Measurements from ENCODE around the gene AHRR.

Gene AHRR

DNA sequence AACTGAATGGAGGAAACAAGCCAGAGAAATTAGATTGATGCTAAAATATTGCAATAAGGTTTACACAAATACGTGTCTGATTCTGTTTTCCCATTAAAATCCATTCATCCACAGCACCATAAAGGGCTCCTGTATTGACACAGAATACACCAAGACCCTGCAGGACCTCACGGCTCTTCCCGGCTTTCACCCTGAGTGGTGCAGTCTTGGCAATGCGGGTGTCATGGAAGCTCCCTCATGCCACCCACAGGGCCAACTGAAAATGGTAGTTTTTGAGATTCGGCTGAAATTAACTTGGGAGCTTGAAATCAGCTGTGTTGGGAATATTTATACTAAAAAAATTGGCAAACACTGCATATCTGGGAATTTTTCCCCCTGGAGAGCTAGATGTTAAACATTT lies 104.2 kb downstream of the AHRR start:
- Histone ChIP-seq H3K9me3 (ENCODE audit: control insufficient read depth, low read length) (no peaks in the 10 kb centered on the region), H3K27me3 (ENCODE audit: control insufficient read depth, insufficient read depth, low read length) (no peaks in the 10 kb centered on the region), H3K4me3 (ENCODE audit: low read length) (no peak overlapping the region), H3K9ac (ENCODE audit: low read length) (no peak overlapping the region), H3K36me3 (ENCODE audit: control insufficient read depth, insufficient read depth, low read length) (no peaks in the 10 kb centered on the region), H3K4me1 (ENCODE audit: control insufficient read depth, insufficient read depth, low read length) (peaks cover 5% of the 10 kb centered on the region)

DNA sequence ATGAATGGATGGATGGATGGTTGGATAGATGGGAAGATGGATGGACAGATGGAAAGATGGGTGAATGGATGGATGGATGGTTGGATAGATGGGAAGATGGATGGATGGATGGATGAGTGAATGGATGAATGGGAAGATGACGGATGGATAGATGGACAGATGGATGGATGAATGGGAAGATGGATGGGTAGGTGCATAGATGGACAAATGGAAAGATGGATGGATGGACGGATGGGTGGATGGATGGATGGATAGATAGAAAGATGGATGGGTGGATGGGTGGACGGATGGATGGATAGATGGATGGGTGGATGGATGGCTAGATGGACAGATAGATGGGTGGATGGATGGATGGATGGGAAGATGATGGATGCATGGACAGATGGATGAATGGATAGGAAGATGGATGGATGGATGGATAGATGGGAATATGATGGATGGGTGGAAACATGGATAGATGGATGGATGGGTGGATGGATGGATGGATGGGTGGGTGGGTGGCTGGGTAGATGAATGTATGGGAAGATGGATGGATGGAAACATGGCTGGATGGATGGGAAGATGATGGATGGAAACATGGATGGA lies 105.0 kb downstream of the AHRR start:
- Histone ChIP-seq H3K4me3 (ENCODE audit: low read length) (no peak overlapping the region), H3K9me3 (ENCODE audit: control insufficient read depth, low read length) (no peaks in the 10 kb centered on the region), H3K36me3 (ENCODE audit: control insufficient read depth, insufficient read depth, low read length) (no peaks in the 10 kb centered on the region), H3K9ac (ENCODE audit: low read length) (no peak overlapping the region), H3K4me1 (ENCODE audit: control insufficient read depth, insufficient read depth, low read length) (peaks cover 12% of the 10 kb centered on the region), H3K27me3 (ENCODE audit: control insufficient read depth, insufficient read depth, low read length) (no peaks in the 10 kb centered on the region)

DNA sequence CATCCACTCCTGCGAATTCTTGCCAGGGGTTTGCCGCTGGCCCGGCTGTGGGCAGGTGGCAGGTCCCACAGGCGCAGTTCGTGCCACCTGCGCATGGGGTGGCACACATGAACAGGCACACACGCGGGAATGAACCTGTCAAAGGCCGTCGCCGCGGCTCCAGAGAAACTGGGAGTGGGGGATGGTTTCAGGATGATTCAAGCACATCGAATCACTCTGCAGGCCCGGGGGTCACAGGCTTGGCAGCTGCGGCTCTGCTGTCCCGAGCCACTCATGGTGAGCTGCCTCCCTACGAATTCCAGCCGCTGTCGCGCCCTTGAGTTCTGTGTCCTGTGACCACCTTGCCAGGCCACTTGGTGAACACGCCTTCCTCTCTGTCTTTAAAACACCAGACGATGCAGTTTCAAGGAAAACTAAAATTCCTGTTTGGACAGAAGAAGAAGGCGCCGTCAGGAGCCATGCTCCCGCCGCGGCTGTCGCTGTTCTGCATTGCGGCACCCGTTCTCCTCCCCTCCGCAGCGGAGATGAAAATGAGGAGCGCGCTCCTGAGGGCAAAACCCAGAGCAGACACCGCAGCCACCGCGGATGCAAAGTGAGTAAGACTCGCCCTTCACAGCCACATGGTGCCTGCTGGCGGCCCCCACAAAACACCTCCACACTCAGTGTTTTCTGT lies 106.0 kb downstream of the AHRR start:
- Histone ChIP-seq H3K9me3 (ENCODE audit: control insufficient read depth, low read length) (no peaks in the 10 kb centered on the region), H3K27me3 (ENCODE audit: control insufficient read depth, insufficient read depth, low read length) (no peaks in the 10 kb centered on the region), H3K36me3 (ENCODE audit: control insufficient read depth, insufficient read depth, low read length) (no peaks in the 10 kb centered on the region), H3K4me3 (ENCODE audit: low read length) (no peak overlapping the region), H3K9ac (ENCODE audit: low read length) (no peak overlapping the region), H3K4me1 (ENCODE audit: control insufficient read depth, insufficient read depth, low read length) (peaks cover 12% of the 10 kb centered on the region)

DNA sequence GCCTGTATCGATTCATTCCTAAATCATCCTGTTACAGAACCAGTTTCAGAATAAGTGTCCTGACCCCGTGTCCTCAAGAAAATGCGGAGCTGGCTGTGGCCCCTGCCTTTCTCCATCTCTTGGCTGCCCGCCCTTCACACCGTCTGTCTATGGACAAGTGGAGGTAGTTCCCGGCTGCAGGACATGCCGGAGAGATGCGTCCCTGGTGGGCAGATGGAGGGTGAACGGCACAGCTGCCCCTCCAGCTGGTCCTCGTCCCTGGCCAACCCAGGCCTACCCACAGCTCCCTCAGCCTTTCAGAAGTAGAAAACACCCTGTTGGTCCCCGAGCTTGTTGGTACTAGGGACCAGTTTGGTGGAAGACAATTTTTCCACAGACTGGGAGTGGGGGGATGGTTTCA lies 106.7 kb downstream of the AHRR start:
- Histone ChIP-seq H3K27me3 (ENCODE audit: control insufficient read depth, insufficient read depth, low read length) (no peaks in the 10 kb centered on the region), H3K9ac (ENCODE audit: low read length) (no peak overlapping the region), H3K4me1 (ENCODE audit: control insufficient read depth, insufficient read depth, low read length) (peaks cover 12% of the 10 kb centered on the region), H3K4me3 (ENCODE audit: low read length) (no peak overlapping the region), H3K36me3 (ENCODE audit: control insufficient read depth, insufficient read depth, low read length) (no peaks in the 10 kb centered on the region), H3K9me3 (ENCODE audit: control insufficient read depth, low read length) (no peaks in the 10 kb centered on the region)

DNA sequence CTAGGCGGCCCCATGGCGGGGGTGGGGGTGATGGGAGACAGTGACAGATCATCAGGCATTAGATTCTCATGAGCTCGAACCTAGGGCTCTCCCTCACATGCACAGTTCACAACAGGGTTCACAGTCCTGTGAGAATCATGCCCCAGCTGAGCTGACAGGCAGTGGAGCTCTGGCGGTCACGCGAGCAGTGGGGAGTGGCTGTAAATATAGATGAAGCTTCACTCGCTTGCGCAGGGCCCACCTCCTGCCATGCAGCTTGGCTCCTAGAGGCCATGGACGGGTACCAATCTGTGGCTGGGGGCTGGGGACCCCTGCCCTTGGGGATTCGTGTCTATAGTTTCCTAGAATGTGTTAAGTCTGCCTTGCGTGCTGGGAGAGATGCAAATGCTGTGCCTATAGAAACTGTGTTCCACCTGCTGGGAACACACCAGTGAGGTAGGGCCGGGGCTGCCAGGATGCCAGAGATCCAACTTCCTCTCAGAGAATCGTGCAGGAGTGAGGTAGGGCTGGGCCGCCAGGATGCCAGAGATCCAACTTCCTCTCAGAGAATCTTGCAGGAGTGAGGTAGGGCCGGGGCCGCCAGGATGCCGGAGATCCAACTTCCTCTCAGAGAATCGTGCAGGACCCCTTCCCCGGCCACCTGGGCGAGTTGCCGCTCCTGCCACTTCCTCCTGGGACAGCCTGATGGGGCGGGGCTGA lies 107.4 kb downstream of the AHRR start:
- Histone ChIP-seq H3K9me3 (ENCODE audit: control insufficient read depth, low read length) (no peaks in the 10 kb centered on the region), H3K27me3 (ENCODE audit: control insufficient read depth, insufficient read depth, low read length) (no peaks in the 10 kb centered on the region), H3K36me3 (ENCODE audit: control insufficient read depth, insufficient read depth, low read length) (no peaks in the 10 kb centered on the region), H3K9ac (ENCODE audit: low read length) (no peak overlapping the region), H3K4me1 (ENCODE audit: control insufficient read depth, insufficient read depth, low read length) (peaks cover 12% of the 10 kb centered on the region), H3K4me3 (ENCODE audit: low read length) (no peak overlapping the region)

DNA sequence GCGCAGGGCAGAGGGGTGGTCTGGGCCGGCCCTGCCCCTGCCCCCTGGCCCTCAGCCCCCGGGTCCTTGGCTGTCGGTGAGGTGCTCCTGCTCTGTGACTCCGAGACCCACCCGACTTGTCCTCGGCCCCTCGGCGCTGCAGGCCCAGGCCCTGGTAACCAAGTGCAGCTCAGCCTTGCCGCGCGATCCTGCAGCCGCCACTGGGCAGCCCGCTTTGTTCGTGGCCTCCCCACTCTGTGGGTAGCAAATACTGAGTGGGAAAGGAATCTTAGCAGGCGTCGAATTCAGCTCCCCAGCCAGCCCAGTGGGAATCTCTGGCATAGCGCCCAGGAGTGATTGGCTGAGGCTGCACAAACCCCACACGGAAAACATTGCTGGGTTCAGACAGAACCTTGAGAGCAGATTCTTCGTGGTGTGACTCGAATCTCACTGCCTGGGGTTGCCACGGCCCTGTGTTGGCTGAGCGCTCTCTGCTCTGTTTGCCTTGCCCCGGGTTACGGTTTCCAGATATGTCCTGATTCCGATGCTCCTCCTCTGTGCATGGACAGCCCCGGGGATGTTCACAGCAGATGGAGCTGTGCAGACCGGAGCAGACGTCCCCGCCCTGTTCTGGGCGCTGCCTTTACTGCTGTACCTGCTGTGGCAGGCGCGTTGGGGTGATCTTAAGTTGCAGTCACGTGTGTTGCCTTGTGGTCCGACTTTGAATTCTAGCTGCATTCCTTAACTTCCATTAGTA lies 108.1 kb downstream of the AHRR start:
- Histone ChIP-seq H3K4me1 (ENCODE audit: control insufficient read depth, insufficient read depth, low read length) (peaks cover 12% of the 10 kb centered on the region), H3K36me3 (ENCODE audit: control insufficient read depth, insufficient read depth, low read length) (no peaks in the 10 kb centered on the region), H3K9ac (ENCODE audit: low read length) (no peak overlapping the region), H3K9me3 (ENCODE audit: control insufficient read depth, low read length) (no peaks in the 10 kb centered on the region), H3K27me3 (ENCODE audit: control insufficient read depth, insufficient read depth, low read length) (no peaks in the 10 kb centered on the region), H3K4me3 (ENCODE audit: low read length) (no peak overlapping the region)

DNA sequence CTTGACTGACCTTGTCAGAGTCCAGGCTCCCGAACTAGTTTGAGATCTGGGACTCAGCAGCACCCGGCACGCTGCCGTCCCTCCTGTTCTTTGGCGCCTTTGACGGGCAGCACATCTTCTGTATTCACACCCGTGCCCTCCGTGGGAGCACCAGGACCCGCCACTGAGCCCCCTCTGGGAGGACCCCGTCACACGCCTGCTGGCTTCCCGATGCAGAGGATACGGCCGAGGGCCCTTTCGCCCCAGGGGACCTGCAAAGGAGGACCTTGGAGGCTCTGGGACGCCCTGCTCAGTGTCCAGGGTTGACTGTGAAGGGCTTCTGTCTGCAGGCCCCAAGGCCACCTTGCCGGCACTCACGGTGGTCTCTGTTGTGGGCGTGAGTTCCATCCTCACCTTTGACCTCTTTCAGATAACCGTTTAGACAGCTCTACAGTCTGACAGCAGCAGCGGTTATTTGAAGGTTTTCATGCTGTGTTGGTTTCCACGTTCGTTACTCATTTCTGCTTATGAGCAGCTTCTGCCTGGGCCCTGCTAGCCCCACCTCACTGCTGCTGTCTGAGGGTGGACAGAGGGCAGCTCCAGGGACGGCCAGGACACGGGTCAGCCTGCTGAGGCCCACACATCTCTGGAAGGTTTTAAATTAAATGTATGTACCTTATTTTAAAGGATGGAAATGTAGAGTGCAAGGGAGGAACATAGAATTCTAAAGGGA lies 108.9 kb downstream of the AHRR start:
- no peak overlapping the region for H3K4me3 ChIP-seq (ENCODE audit: low read length)
- no peaks in the 10 kb centered on the region for H3K27me3 ChIP-seq (ENCODE audit: control insufficient read depth, insufficient read depth, low read length)
- no peaks in the 10 kb centered on the region for H3K9me3 ChIP-seq (ENCODE audit: control insufficient read depth, low read length)
- peaks cover 12% of the 10 kb centered on the region for H3K4me1 ChIP-seq (ENCODE audit: control insufficient read depth, insufficient read depth, low read length)
- no peaks in the 10 kb centered on the region for H3K36me3 ChIP-seq (ENCODE audit: control insufficient read depth, insufficient read depth, low read length)
- no peak overlapping the region for H3K9ac ChIP-seq (ENCODE audit: low read length)

DNA sequence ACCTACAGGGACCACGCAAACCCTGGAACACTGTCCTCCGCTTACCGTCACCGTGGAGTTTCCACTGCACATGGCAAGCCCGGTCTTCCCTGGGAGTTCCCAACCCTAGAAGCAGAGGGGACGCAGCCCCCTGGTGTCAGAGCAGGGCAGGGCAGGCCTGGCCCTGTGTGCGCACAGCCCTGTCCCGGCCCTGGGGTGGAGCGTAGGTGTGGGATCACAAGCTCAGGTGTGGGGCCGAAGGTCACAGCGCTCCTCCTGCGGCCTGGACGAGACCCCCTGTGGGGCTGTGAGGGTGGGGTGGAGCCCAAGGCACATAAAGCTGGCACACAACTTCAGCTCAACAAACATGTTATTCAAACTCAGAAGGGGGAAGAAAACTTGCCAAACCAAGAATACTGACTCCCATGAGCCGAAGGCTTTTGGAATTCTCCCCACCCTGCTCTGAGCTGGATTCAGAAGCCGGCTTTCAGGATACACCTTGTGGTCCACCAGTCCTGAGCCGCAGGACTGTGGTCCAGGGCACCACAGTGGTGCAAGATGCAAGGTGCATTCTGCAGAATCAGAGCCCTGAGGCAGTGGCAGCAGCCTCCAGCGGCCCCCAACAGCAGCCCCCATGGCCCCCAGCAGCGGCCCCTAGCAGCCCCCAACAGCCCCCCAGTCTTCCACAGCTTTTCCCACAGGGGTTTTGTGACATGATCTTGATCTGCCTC lies 109.6 kb downstream of the AHRR start:
- Histone ChIP-seq H3K9ac (ENCODE audit: low read length) (no peak overlapping the region), H3K4me3 (ENCODE audit: low read length) (no peak overlapping the region), H3K36me3 (ENCODE audit: control insufficient read depth, insufficient read depth, low read length) (no peaks in the 10 kb centered on the region), H3K4me1 (ENCODE audit: control insufficient read depth, insufficient read depth, low read length) (peaks cover 12% of the 10 kb centered on the region), H3K9me3 (ENCODE audit: control insufficient read depth, low read length) (no peaks in the 10 kb centered on the region), H3K27me3 (ENCODE audit: control insufficient read depth, insufficient read depth, low read length) (no peaks in the 10 kb centered on the region)

DNA sequence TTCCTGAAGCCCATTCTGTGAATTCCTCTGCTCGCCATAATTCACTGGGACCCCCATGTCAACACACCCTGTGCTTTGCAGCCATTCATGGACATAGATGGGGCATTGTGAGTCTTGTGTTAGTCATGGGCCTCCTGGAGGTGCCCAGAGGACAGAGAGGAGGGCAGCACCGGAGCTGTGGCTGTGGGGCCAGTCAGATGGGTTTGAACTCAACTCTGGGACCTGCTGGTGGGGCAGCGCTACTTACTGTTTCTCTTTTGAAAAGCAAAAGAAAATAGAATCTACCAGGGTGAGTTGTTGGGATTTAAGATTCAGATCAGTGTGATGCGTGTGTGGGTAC lies 110.2 kb downstream of the AHRR start:
- no peak overlapping the region for H3K9ac ChIP-seq (ENCODE audit: low read length)
- H3K4me3 ChIP-seq (ENCODE audit: low read length) = no peak overlapping the region
- no peaks in the 10 kb centered on the region for H3K36me3 ChIP-seq (ENCODE audit: control insufficient read depth, insufficient read depth, low read length)
- no peaks in the 10 kb centered on the region for H3K27me3 ChIP-seq (ENCODE audit: control insufficient read depth, insufficient read depth, low read length)
- H3K9me3 ChIP-seq (ENCODE audit: control insufficient read depth, low read length) = no peaks in the 10 kb centered on the region
- H3K4me1 ChIP-seq (ENCODE audit: control insufficient read depth, insufficient read depth, low read length) = peaks cover 12% of the 10 kb centered on the region

DNA sequence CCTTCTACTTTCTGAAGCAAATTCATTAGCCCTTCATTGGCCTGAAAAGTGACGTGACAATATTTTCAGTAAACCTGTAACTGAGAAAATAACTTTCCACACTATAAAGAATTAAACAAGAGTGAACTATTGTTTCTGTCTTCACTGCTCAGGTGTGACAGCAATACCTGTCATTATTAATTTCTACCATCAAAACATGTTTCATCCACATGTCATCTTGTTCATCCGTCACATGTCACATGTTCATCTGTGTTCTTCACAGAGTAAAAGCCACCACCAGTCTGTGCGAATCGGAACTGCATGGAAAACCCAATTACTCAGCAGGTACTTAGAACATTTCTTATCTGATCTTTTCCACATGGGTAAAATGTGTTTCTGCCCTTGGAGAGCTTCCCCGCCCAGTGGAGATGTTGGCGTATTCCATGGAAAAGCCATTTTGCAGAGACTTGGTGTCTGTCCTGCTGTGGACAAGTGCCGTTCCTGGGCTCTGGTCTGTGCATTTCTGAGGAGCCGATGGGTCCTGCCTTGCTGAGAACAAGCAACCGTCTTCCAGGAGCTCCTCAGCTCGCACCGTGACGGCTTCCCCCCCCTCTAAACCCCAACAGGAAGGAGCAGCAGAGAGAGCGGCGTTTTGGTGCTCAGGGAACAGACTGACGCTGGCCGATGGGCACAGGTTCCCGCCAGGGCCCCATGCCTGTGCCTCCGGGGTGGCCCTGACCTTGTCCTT lies 110.8 kb downstream of the AHRR start:
- no peaks in the 10 kb centered on the region for H3K36me3 ChIP-seq (ENCODE audit: control insufficient read depth, insufficient read depth, low read length)
- H3K4me1 ChIP-seq (ENCODE audit: control insufficient read depth, insufficient read depth, low read length) = peaks cover 12% of the 10 kb centered on the region
- no peaks in the 10 kb centered on the region for H3K9me3 ChIP-seq (ENCODE audit: control insufficient read depth, low read length)
- H3K9ac ChIP-seq (ENCODE audit: low read length) = no peak overlapping the region
- no peaks in the 10 kb centered on the region for H3K27me3 ChIP-seq (ENCODE audit: control insufficient read depth, insufficient read depth, low read length)
- H3K4me3 ChIP-seq (ENCODE audit: low read length) = no peak overlapping the region

All from mucosa of stomach (tissue), 1 donor.